HL-60 (cell line): ENCODE results near the gene CAMTA1.

Source experiments
- DNase-seq, 2 experiments: peaks; one replicate each; pipeline ENCODE4 v3.0.0-alpha.2; 2010 to 2020; ENCODE audit warnings: low read depth in 1 of 2, low spot score in 1 of 2
- H3K27ac ChIP-seq: fragments of 250-450 bp; sonication (Bioruptor Pico); replicated peaks from 2 replicates; pipeline ENCODE4 v1.5.1; 2020; ENCODE audit warnings: mild to moderate bottlenecking, moderate library complexity
- H3K27me3 ChIP-seq: fragments of 250-450 bp; sonication (Bioruptor Pico); 2 replicates; pipeline ENCODE4 v1.5.1; 2021; ENCODE audit warnings: mild to moderate bottlenecking, moderate library complexity; ENCODE audit not compliant: insufficient read depth, poor library complexity, severe bottlenecking
- H3K4me3 ChIP-seq: replicated peaks from 2 replicates; pipeline ENCODE4 v1.5.1; 2011; ENCODE audit warnings: mild to moderate bottlenecking, control low read depth, low read length; ENCODE audit not compliant: insufficient read depth
- GABPA ChIP-seq: IDR thresholded peaks from 2 replicates; pipeline ENCODE4 v1.6.1; 2012; ENCODE audit warnings: low read depth
- POLR2AphosphoS5 ChIP-seq: IDR thresholded peaks from 2 replicates; pipeline ENCODE4 v1.6.1; 2012; ENCODE audit warnings: low read depth
- SPI1 ChIP-seq: IDR thresholded peaks from 2 replicates; pipeline ENCODE4 v1.6.1; 2012; ENCODE audit warnings: low read depth, mild to moderate bottlenecking, borderline replicate concordance
- TF ChIP-seq, protein P1 (sequence below): IDR thresholded peaks from 2 replicates; pipeline ENCODE4 v1.6.1; 2012; ENCODE audit warnings: low read depth; ENCODE audit not compliant: insufficient replicate concordance
- TF ChIP-seq, protein P2 (sequence below): IDR thresholded peaks from one replicate; pipeline ENCODE4 v1.5.1; 2011; ENCODE audit warnings: low read length, control low read depth, inconsistent platforms; ENCODE audit not compliant: insufficient read depth

The CAMTA1 gene

DNA sequence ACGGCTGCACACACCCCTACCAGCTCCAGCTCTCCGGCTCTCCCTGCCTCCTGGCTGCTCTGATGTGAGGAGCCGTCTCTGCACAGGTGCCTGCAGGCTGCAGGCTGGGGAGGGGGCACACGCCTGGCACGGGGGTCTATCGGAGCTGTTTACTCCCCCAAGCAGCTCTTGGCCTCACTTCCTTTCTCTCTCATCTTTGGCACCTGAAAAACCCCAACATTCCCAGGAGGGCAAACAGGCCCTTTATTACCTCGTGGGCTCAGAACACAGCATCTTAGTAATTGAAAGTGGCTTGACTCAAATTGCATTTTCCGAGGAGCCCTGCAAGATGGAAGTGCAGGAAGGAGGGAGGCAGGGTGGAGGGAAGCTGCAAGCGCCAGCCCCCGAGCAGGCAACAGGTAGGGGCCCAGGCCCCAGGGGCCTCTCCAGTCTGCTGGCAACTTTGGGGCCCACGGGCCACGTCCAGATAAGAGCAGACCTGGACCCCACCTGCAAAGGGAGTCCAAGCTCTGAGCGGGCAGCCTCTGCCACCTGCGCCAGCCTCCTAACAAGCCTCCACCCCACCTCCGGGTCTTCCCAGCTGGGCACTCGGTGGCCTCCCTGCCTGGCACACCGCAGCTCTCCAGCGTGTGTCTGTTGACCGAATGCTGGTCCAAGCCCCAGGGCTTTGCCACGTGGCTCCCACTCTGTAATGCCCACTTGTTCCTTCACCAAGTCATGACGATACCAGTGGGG, 722.2 kb downstream of the CAMTA1 start:
- no peak for DNase-seq
- Histone ChIP-seq H3K27me3 (no peaks in the 10 kb centered on the region), H3K4me3 (no peak overlapping the region), H3K27ac (no peak overlapping the region)
- TF ChIP-seq POLR2AphosphoS5 = no peak
- no peak for TF ChIP-seq SPI1
- TF ChIP-seq GABPA = no peak
- TF ChIP-seq, protein P1, sequence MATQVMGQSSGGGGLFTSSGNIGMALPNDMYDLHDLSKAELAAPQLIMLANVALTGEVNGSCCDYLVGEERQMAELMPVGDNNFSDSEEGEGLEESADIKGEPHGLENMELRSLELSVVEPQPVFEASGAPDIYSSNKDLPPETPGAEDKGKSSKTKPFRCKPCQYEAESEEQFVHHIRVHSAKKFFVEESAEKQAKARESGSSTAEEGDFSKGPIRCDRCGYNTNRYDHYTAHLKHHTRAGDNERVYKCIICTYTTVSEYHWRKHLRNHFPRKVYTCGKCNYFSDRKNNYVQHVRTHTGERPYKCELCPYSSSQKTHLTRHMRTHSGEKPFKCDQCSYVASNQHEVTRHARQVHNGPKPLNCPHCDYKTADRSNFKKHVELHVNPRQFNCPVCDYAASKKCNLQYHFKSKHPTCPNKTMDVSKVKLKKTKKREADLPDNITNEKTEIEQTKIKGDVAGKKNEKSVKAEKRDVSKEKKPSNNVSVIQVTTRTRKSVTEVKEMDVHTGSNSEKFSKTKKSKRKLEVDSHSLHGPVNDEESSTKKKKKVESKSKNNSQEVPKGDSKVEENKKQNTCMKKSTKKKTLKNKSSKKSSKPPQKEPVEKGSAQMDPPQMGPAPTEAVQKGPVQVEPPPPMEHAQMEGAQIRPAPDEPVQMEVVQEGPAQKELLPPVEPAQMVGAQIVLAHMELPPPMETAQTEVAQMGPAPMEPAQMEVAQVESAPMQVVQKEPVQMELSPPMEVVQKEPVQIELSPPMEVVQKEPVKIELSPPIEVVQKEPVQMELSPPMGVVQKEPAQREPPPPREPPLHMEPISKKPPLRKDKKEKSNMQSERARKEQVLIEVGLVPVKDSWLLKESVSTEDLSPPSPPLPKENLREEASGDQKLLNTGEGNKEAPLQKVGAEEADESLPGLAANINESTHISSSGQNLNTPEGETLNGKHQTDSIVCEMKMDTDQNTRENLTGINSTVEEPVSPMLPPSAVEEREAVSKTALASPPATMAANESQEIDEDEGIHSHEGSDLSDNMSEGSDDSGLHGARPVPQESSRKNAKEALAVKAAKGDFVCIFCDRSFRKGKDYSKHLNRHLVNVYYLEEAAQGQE = no peak
- TF ChIP-seq, protein P2, sequence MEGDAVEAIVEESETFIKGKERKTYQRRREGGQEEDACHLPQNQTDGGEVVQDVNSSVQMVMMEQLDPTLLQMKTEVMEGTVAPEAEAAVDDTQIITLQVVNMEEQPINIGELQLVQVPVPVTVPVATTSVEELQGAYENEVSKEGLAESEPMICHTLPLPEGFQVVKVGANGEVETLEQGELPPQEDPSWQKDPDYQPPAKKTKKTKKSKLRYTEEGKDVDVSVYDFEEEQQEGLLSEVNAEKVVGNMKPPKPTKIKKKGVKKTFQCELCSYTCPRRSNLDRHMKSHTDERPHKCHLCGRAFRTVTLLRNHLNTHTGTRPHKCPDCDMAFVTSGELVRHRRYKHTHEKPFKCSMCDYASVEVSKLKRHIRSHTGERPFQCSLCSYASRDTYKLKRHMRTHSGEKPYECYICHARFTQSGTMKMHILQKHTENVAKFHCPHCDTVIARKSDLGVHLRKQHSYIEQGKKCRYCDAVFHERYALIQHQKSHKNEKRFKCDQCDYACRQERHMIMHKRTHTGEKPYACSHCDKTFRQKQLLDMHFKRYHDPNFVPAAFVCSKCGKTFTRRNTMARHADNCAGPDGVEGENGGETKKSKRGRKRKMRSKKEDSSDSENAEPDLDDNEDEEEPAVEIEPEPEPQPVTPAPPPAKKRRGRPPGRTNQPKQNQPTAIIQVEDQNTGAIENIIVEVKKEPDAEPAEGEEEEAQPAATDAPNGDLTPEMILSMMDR = no peak

- TF ChIP-seq GABPA (no peak), SPI1 (no peak), POLR2AphosphoS5 (no peak)
- TF ChIP-seq, protein P1 = no peak
- TF ChIP-seq, protein P2 = no peak
- H3K27ac ChIP-seq = no peak overlapping the region
- H3K27me3 ChIP-seq = no peaks in the 10 kb centered on the region
- DNase-seq = no peak
- H3K4me3 ChIP-seq = no peak overlapping the region
These were observed 723.0 kb downstream of the CAMTA1 start for GRCh38 chr1:7508052-7508933.

DNA sequence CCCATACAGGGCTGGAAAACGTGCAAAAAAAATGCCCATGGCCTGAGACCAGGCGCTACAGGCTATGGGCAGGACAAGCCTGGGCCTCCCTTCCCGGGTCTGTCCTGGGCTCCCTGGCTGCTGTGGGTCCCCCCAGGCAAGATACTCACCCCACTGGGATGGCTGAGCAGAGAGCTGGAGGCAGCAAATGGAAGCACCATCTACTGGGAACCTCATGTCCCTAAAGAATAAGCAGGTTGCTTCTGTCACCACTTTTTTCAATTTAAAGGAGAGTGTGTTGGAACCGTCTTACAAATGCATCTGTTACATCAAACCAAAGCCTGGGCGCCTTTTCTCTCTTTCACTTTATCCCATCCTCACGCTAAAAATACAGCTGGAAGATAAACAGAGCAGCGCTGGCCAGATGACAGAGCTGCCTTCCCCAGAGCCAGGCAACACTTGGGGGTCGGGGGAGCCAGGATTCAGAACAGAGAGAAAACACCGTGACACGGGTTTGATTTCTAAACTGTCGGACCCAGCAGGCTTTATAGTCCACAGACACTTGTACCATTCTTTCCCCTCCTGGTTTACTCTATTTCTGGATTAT, 723.8 kb downstream of the CAMTA1 start:
- no peak overlapping the region for H3K4me3 ChIP-seq
- no peak for DNase-seq
- no peak for TF ChIP-seq SPI1
- H3K27ac ChIP-seq = no peak overlapping the region
- no peaks in the 10 kb centered on the region for H3K27me3 ChIP-seq

DNA sequence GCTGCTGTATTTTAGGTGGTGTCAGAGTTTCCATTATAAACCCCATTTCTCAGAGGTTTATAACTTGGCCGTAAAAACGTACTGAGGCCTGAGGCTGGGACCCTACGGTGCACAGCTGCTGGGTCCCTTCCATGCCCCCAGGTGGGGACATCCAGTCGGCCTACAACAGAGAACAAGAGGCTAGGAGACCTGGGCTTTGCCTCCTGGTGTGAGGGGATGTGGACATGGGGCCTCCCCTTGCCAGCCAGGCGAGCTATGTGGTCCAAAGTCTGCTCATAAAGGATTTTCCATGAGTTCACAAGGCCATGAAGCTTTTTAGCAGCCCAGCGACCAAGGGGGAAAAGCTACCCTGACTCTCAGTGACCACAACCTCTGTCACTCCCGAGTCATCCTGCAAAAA, 724.3 kb downstream of the CAMTA1 start:
- no peak overlapping the region for H3K27ac ChIP-seq
- no peak overlapping the region for H3K4me3 ChIP-seq
- H3K27me3 ChIP-seq = no peaks in the 10 kb centered on the region
- no peak for DNase-seq
- no peak for TF ChIP-seq SPI1
- no peak for TF ChIP-seq POLR2AphosphoS5
- TF ChIP-seq, protein P2 = no peak
- no peak for TF ChIP-seq GABPA
- TF ChIP-seq, protein P1 = no peak
